ENCODE results near the gene ANXA4.
"Not testable (repeated sequence)": the region's sequence is repeated elsewhere in the genome, so short reads cannot be mapped to it uniquely, and the experiment has no call there.

Gene ANXA4

GRCh38 chr2:69780921-69781320, 39.0 kb downstream of the ANXA4 start:
- no peak for DNase-seq

GRCh38 chr2:69781321-69782248, 39.7 kb downstream of the ANXA4 start:
- DNase-seq: no peak

GRCh38 chr2:69784228-69784627, 42.3 kb downstream of the ANXA4 start:
- DNase-seq: no peak

- DNase-seq: no peak
Observed at GRCh38 chr2:69785358-69785757, 43.4 kb downstream of the ANXA4 start.

- no peak for DNase-seq
Observed at GRCh38 chr2:69786052-69786560, 44.2 kb downstream of the ANXA4 start.

- no peak for DNase-seq
Observed at GRCh38 chr2:69789175-69789721, 47.3 kb downstream of the ANXA4 start.

- DNase-seq: no peak
Observed at GRCh38 chr2:69789772-69790600, 48.1 kb downstream of the ANXA4 start.

- no peak for DNase-seq
Observed at GRCh38 chr2:69790601-69790959, 48.6 kb downstream of the ANXA4 start.

GRCh38 chr2:69791045-69791444, 49.1 kb downstream of the ANXA4 start:
- DNase-seq: no peak

GRCh38 chr2:69796174-69796573, 54.2 kb downstream of the ANXA4 start:
- no peak for DNase-seq

- no peak for DNase-seq
Observed at GRCh38 chr2:69797235-69797634, 55.3 kb downstream of the ANXA4 start.

GRCh38 chr2:69797836-69798289, 55.9 kb downstream of the ANXA4 start:
- DNase-seq: no peak

- DNase-seq: no peak
Observed at GRCh38 chr2:69798290-69798908, 56.5 kb downstream of the ANXA4 start.

- no peak for DNase-seq
Observed at GRCh38 chr2:69798909-69799526, 57.1 kb downstream of the ANXA4 start.

GRCh38 chr2:69801745-69802290, 59.9 kb downstream of the ANXA4 start:
- no peak for DNase-seq

GRCh38 chr2:69802781-69803367, 60.9 kb downstream of the ANXA4 start:
- not testable (repeated sequence) for DNase-seq

GRCh38 chr2:69804416-69804815, 62.5 kb downstream of the ANXA4 start:
- no peak for DNase-seq

- no peak for DNase-seq
Observed at GRCh38 chr2:69805887-69806286, 64.0 kb downstream of the ANXA4 start.

GRCh38 chr2:69807821-69808540, 66.0 kb downstream of the ANXA4 start:
- DNase-seq: no peak

- no peak for DNase-seq
Observed at GRCh38 chr2:69810550-69810949, 68.6 kb downstream of the ANXA4 start.

- no peak for DNase-seq
Observed at GRCh38 chr2:69811018-69811417, 69.1 kb downstream of the ANXA4 start.

Measured in NCI-H187 treated with DMSO at 0.1 percent for 48 hours (cell line).